ENCODE results near the gene SHISAL1. TPM values are rescaled to one million over a fixed set of nuclear protein-coding genes. Genes with fewer than 3 reads are reported as not detected.

Gene SHISAL1
- total RNA-seq, 1 experiment from 2014 or later: 2.9 TPM

- no peak overlapping the region for H3K23ac ChIP-seq (ENCODE audit: insufficient read length, low read depth, low read length)
- DNase-seq: no peak
- no peaks in the 10 kb centered on the region for H4K20me1 ChIP-seq (ENCODE audit: control insufficient read depth, insufficient read depth, insufficient read length)
- no CpG with 5 or more reads among the region's 9 CpGs for WGBS (ENCODE audit: extremely low coverage, insufficient read length, low lambda C conversion rate)
- H3K18ac ChIP-seq (ENCODE audit: insufficient read length, low read depth, low read length): no peak overlapping the region
- H4K8ac ChIP-seq (replicated peaks; ENCODE audit: insufficient read length, low read depth, low read length): no peak overlapping the region
- H3K27me3 ChIP-seq (ENCODE audit: insufficient read depth, low read length): no peaks in the 10 kb centered on the region
- H2BK12ac ChIP-seq (ENCODE audit: insufficient read length, low read depth, low read length): no peak overlapping the region
- no peak overlapping the region for H2AFZ ChIP-seq (ENCODE audit: low read length)
- Mint-ChIP-seq H3K27me3 (ENCODE audit: low read depth) (no peaks in the 10 kb centered on the region; the same call in 1 of the 2 replicates), H3K36me3 (ENCODE audit: insufficient read depth in 1 of 3, low read depth in 3 of 3) (no peaks in the 10 kb centered on the region; a peak in 1 of 7 replicates), H3K9me3 (no peaks in the 10 kb centered on the region), H3K27ac (no peak overlapping the region), H3K4me3 (no peak overlapping the region), H3K4me1 (peaks cover 7 to 12% of the 10 kb centered on the region in 2 experiments)
- H3K9ac ChIP-seq (ENCODE audit: extremely low read depth, insufficient read length, low read length): no peak overlapping the region
- TF ChIP-seq CTCF (conservative IDR thresholded peaks at IDR 0.05): no peak
- no peaks in the 10 kb centered on the region for H3K9me3 ChIP-seq (ENCODE audit: control insufficient read depth, low read depth, low read length)
- H3K4ac ChIP-seq (ENCODE audit: low read depth, low read length): no peak overlapping the region
- H4K5ac ChIP-seq (ENCODE audit: insufficient read length, low read depth, low read length): no peak overlapping the region
- H2BK20ac ChIP-seq (ENCODE audit: low read depth, low read length, poor library complexity, severe bottlenecking): no peak overlapping the region
- H2BK5ac ChIP-seq (ENCODE audit: insufficient read length, low read length): no peak overlapping the region
- H3K23me2 ChIP-seq (ENCODE audit: insufficient read length, low read depth, low read length, poor library complexity, severe bottlenecking): no peaks in the 10 kb centered on the region
- H3K4me1 ChIP-seq (ENCODE audit: insufficient read depth, low read length): no peaks in the 10 kb centered on the region
- no peak overlapping the region for H3K4me2 ChIP-seq (ENCODE audit: insufficient read depth, insufficient read length, low read length)
- H2BK120ac ChIP-seq (ENCODE audit: low read depth, low read length, poor library complexity, severe bottlenecking): no peak overlapping the region
- H3K79me1 ChIP-seq (ENCODE audit: insufficient read depth, low read depth, low read length, poor library complexity, severe bottlenecking): no peaks in the 10 kb centered on the region
- H2BK15ac ChIP-seq (ENCODE audit: low read depth, low read length): no peak overlapping the region
- no peak overlapping the region for H3T11ph ChIP-seq (ENCODE audit: low read length)
- H3K14ac ChIP-seq (ENCODE audit: insufficient read depth, low read length): no peak overlapping the region; the same call in 1 of the 2 replicates
- H4K91ac ChIP-seq (ENCODE audit: insufficient read length, low read depth, low read length): no peak overlapping the region
- no peak overlapping the region for H3K56ac ChIP-seq (ENCODE audit: insufficient read length, low read depth, low read length)
- no peak overlapping the region for H2AK5ac ChIP-seq (ENCODE audit: insufficient read length, low read length)
- H3K27ac ChIP-seq (ENCODE audit: insufficient read length, low read depth, low read length): no peak overlapping the region
- no peaks in the 10 kb centered on the region for H3K79me2 ChIP-seq (ENCODE audit: insufficient read depth, low read length)
These were observed 3.1 kb downstream of the SHISAL1 start for GRCh38 chr22:44309647-44310046.
